Right lobe of liver (tissue), 6 donors: Measurements from ENCODE around the gene DOCK10. TPM values are rescaled to one million over a fixed set of nuclear protein-coding genes. Genes with fewer than 3 reads are reported as not detected.

ENCODE experiments used
- ATAC-seq, 4 donors: fragments of 200-7000 bp; cut with Tn5 transposase; one replicate each; pipeline ENCODE4 v1.9.1; 2020; ENCODE audit warnings: mild to moderate bottlenecking in 4 of 4, moderate library complexity in 4 of 4
- DNase-seq, 3 donors: peaks; one replicate each; pipeline ENCODE4 v3.0.0-alpha.2; 2020
- H3K27ac ChIP-seq, 3 donors: fragments of 200-600 bp; one replicate each; pipeline ENCODE4 v1.8.0; 2022
- H3K27me3 ChIP-seq, 2 donors: fragments of 200-600 bp; one replicate each; pipeline ENCODE4 v1.8.0; 2022
- H3K36me3 ChIP-seq, 4 donors: fragments of 200-600 bp; sonication (generic) in 1 of 4; one replicate each; pipeline versions ENCODE4 v1.5.1 to v1.8.0; 2017 to 2022; ENCODE audit warnings: control low read depth in 1 of 4
- H3K4me1 ChIP-seq, 4 donors: fragments of 200-600 bp; sonication (generic) in 1 of 4; one replicate each; pipeline versions ENCODE4 v1.5.1 to v1.8.0; 2017 to 2022; ENCODE audit warnings: control low read depth in 1 of 4
- H3K4me3 ChIP-seq, 3 donors: fragments of 200-600 bp; one replicate each; pipeline ENCODE4 v1.8.0; 2022
- H3K9me3 ChIP-seq, 4 donors: fragments of 200-600 bp; sonication (generic) in 1 of 4; one replicate each; pipeline versions ENCODE4 v1.5.1 to v1.8.0; 2017 to 2022; ENCODE audit warnings: control low read depth in 1 of 4
- CTCF ChIP-seq, 4 donors: fragments of 200-600 bp in 3 of 4; fragments of 450-650 bp in 1 of 4; IDR thresholded peaks; one replicate each; pipeline versions ENCODE4 v1.5.1 to v1.8.0; 2016 to 2022; ENCODE audit warnings: antibody characterized with exemption in 4 of 4, mild to moderate bottlenecking in 2 of 4
- POLR2A ChIP-seq: fragments of 450-650 bp; IDR thresholded peaks from one replicate; pipeline ENCODE4 v1.6.1; 2017; ENCODE audit warnings: antibody characterized with exemption, mild to moderate bottlenecking
- WGBS: methylation state at CpG from one replicate; pipeline ENCODE4 v1.1.6; 2018; ENCODE audit warnings: low coverage, low lambda C conversion rate; ENCODE audit not compliant: insufficient coverage; ENCODE audit errors: missing lambda C conversion rate; 5-methylcytosine and 5-hydroxymethylcytosine counted together
- intact Hi-C, 2 donors: fragments of 100-400 bp; cut with DNase I; formaldehyde crosslinking; loops; one replicate each; pipeline versions ENCODE4 v1.11.2 to v1.14.1; 2022
- total RNA-seq, 6 experiments: library from RNA; depleted of rRNA in 2 of 6; stranded (reverse); fragments of >200 nt in 2 of 6; fragmentation: NEBNext Ultra II Directional in 3 of 6; extraction: Animal tissue kit (Norgen Biotek cat#: 25700) in 3 of 6; gene quantifications; one replicate each; pipeline versions ENCODE4 v1.1.0 to v1.2.4, GENCODE V29; 2016 to 2023
- donor health status: DM: no; HTN: yes; CAD: no.
- donor health status: DM: no; HTN: no; CAD: no.
- donor health status: DM: no; HTN: no; CAD: no.
- donor health status: DM: no; HTN: yes; CAD: no.
- donor health status: DM: no; HTN: yes; CAD: no.

DOCK10 gene
- total RNA-seq, 6 experiments from 2014 or later = 5.1 to 10.2 (median 7.1) TPM

GRCh38 chr2:224952936-224953657 lies 89.2 kb downstream of the DOCK10 start:
- Histone ChIP-seq H3K4me1 (no peaks in the 10 kb centered on the region), H3K27ac (no peak overlapping the region), H3K36me3 (no peaks in the 10 kb centered on the region), H3K4me3 (no peak overlapping the region), H3K9me3 (no peaks in the 10 kb centered on the region), H3K27me3 (no peaks in the 10 kb centered on the region)
- 45% methylated on average over 6 of the region's 6 CpGs for WGBS
- intact Hi-C loops = no loop called here
- peak; percentile 67 to 81 (median 74) for ATAC-seq
- no peak for DNase-seq
- TF ChIP-seq CTCF (IDR thresholded peaks at IDR 0.05) (no peak), POLR2A (no peak)

- TF ChIP-seq POLR2A = no peak
- no peak for TF ChIP-seq CTCF (IDR thresholded peaks at IDR 0.05)
- H3K4me3 ChIP-seq = no peak overlapping the region
- intact Hi-C loops = no loop called here
- no peak overlapping the region for H3K27ac ChIP-seq
- ATAC-seq (no peak), DNase-seq (no peak)
- no peaks in the 10 kb centered on the region for H3K4me1 ChIP-seq
- 59% methylated on average over 7 of the region's 7 CpGs for WGBS
- H3K9me3 ChIP-seq = no peaks in the 10 kb centered on the region
- no peaks in the 10 kb centered on the region for H3K27me3 ChIP-seq
- H3K36me3 ChIP-seq = no peaks in the 10 kb centered on the region
Observed at GRCh38 chr2:224951723-224952481, 90.4 kb downstream of the DOCK10 start.

GRCh38 chr2:224948859-224949258 lies 93.4 kb downstream of the DOCK10 start:
- Histone ChIP-seq H3K36me3 (no peaks in the 10 kb centered on the region), H3K27ac (no peak overlapping the region), H3K4me1 (no peaks in the 10 kb centered on the region), H3K9me3 (no peaks in the 10 kb centered on the region), H3K4me3 (no peak overlapping the region), H3K27me3 (no peaks in the 10 kb centered on the region)
- ATAC-seq = peak; percentile 44 to 57 (median 47)
- no peak for TF ChIP-seq CTCF (IDR thresholded peaks at IDR 0.05)
- TF ChIP-seq POLR2A = no peak
- no peak for DNase-seq
- WGBS = 39% methylated on average over 4 of the region's 4 CpGs
- intact Hi-C loops = no loop called here

- no peak overlapping the region for H3K27ac ChIP-seq
- intact Hi-C loops = no loop called here
- H3K36me3 ChIP-seq = no peaks in the 10 kb centered on the region
- DNase-seq (no peak), ATAC-seq (no peak)
- TF ChIP-seq CTCF (IDR thresholded peaks at IDR 0.05) = no peak
- no peaks in the 10 kb centered on the region for H3K27me3 ChIP-seq
- no peak overlapping the region for H3K4me3 ChIP-seq
- no peaks in the 10 kb centered on the region for H3K9me3 ChIP-seq
- H3K4me1 ChIP-seq = no peaks in the 10 kb centered on the region
Observed at GRCh38 chr2:224948005-224948404, 94.3 kb downstream of the DOCK10 start.
